Liver (tissue), 9 donors: ENCODE results near the gene INPP4B. TPM values are rescaled to one million over a fixed set of nuclear protein-coding genes. Genes with fewer than 3 reads are reported as not detected.

Experiments
- DNase-seq: peaks from one replicate; pipeline ENCODE4 v3.0.0-alpha.2; 2017; ENCODE audit warnings: low spot score
- H3K27ac ChIP-seq, 2 donors: one replicate each; pipeline ENCODE4 v1.7.0; 2013; ENCODE audit warnings: inconsistent platforms in 2 of 2, low read length in 2 of 2, control low read depth in 1 of 2, low read depth in 1 of 2, mild to moderate bottlenecking in 1 of 2
- H3K27me3 ChIP-seq, 4 donors: one replicate each; pipeline versions ENCODE4 v1.6.1 to v1.7.0; 2013; ENCODE audit warnings: low read length in 3 of 4, inconsistent platforms in 1 of 4, mild to moderate bottlenecking in 1 of 4, moderate library complexity in 1 of 4; ENCODE audit not compliant: control insufficient read depth in 4 of 4, insufficient read depth in 4 of 4
- H3K36me3 ChIP-seq, 4 donors: one replicate each; pipeline versions ENCODE4 v1.6.1 to v1.7.0; 2013; ENCODE audit warnings: low read length in 3 of 4, mild to moderate bottlenecking in 3 of 4, low read depth in 1 of 4, moderate library complexity in 1 of 4; ENCODE audit not compliant: control insufficient read depth in 4 of 4, insufficient read depth in 3 of 4
- H3K4me1 ChIP-seq, 4 donors: one replicate each; pipeline versions ENCODE4 v1.6.1 to v1.7.0; 2013; ENCODE audit warnings: low read length in 3 of 4, mild to moderate bottlenecking in 3 of 4, moderate library complexity in 1 of 4; ENCODE audit not compliant: control insufficient read depth in 4 of 4, insufficient read depth in 4 of 4
- H3K4me3 ChIP-seq, 3 donors: one replicate each; pipeline versions ENCODE4 v1.6.1 to v1.7.0; 2013; ENCODE audit warnings: low read length in 3 of 3, control low read depth in 1 of 3, low read depth in 1 of 3, mild to moderate bottlenecking in 1 of 3
- H3K9ac ChIP-seq, 2 donors: one replicate each; pipeline ENCODE4 v1.7.0; 2013; ENCODE audit warnings: low read length in 2 of 2, mild to moderate bottlenecking in 2 of 2, moderate library complexity in 2 of 2, control low read depth in 1 of 2, low read depth in 1 of 2
- H3K9me3 ChIP-seq, 4 donors: one replicate each; pipeline versions ENCODE4 v1.6.1 to v1.7.0; 2013; ENCODE audit warnings: low read length in 3 of 4; ENCODE audit not compliant: control insufficient read depth in 4 of 4
- CTCF ChIP-seq: fragments of 150-350 bp; IDR thresholded peaks from 2 replicates; pipeline ENCODE4 v1.5.1; 2017; ENCODE audit warnings: improper control_type of control experiment, low read depth, low read length; ENCODE audit not compliant: missing input control
- FOXA1 ChIP-seq: IDR thresholded peaks from 2 replicates; pipeline ENCODE4 v1.6.1; 2016; ENCODE audit warnings: antibody characterized with exemption
- FOXA2 ChIP-seq: IDR thresholded peaks from 2 replicates; pipeline ENCODE4 v1.6.1; 2016; ENCODE audit warnings: antibody characterized with exemption
- GABPA ChIP-seq, 2 donors: IDR thresholded peaks in 1 of 2; conservative IDR thresholded peaks in 1 of 2; 2 replicates each; pipeline ENCODE4 v1.6.1; 2016; ENCODE audit warnings: antibody characterized with exemption in 2 of 2, mild to moderate bottlenecking in 1 of 2, moderate library complexity in 1 of 2
- HNF4A ChIP-seq, 2 donors: conservative IDR thresholded peaks; 2 replicates each; pipeline ENCODE4 v1.6.1; 2016; ENCODE audit warnings: antibody characterized with exemption in 2 of 2, mild to moderate bottlenecking in 2 of 2
- HNF4G ChIP-seq: IDR thresholded peaks from 2 replicates; pipeline ENCODE4 v1.6.1; 2016; ENCODE audit warnings: antibody characterized with exemption
- NR2F2 ChIP-seq: IDR thresholded peaks from 2 replicates; pipeline ENCODE4 v1.6.1; 2016; ENCODE audit warnings: antibody characterized with exemption
- RAD21 ChIP-seq, 2 donors: IDR thresholded peaks; 2 replicates each; pipeline ENCODE4 v1.6.1; 2016; ENCODE audit warnings: antibody characterized with exemption in 2 of 2, mild to moderate bottlenecking in 2 of 2
- SP1 ChIP-seq: IDR thresholded peaks from 2 replicates; pipeline ENCODE4 v1.6.1; 2018; ENCODE audit warnings: antibody characterized with exemption, mild to moderate bottlenecking
- ZBTB33 ChIP-seq: IDR thresholded peaks from 2 replicates; pipeline ENCODE4 v1.6.1; 2016; ENCODE audit warnings: antibody characterized with exemption
- WGBS: extraction: QIAGEN DNeasy Blood & Tissue Kit; methylation state at CpG from one replicate; pipeline ENCODE4 v1.1.7; 2013; 5-methylcytosine and 5-hydroxymethylcytosine counted together
- polyA plus RNA-seq, 2 donors: library from polyadenylated mRNA; stranded (reverse) in 1 of 2; unstranded in 1 of 2; fragments of 200-250 nt in 1 of 2; fragments of >200 nt in 1 of 2; fragmentation: Nextera tagmentation in 1 of 2; extraction: Ambion mirVana in 1 of 2; gene quantifications; one replicate each; pipeline versions ENCODE4 v1.2.1 to v1.2.3, GENCODE V29; 2013 to 2015
- total RNA-seq, 2 donors: library from RNA; depleted of rRNA; stranded (reverse); fragments of >200 nt; gene quantifications; one replicate each; pipeline ENCODE4 v1.2.3, GENCODE V29; 2014
- donor health status: healthy.
- donor health status: healthy.
- donor health status: healthy.
- donor health status: healthy.
- donor health status: healthy.

The INPP4B gene
- total and polyA plus RNA-seq, 4 donors: 0.43 to 2.8 (median 1.6) TPM

GRCh38 chr4:142637614-142638013, 208.5 kb downstream of the INPP4B start:
- Histone ChIP-seq H3K4me3 (no peak overlapping the region), H3K36me3 (no peaks in the 10 kb centered on the region), H3K27ac (no peak overlapping the region), H3K9me3 (no peaks in the 10 kb centered on the region), H3K27me3 (no peaks in the 10 kb centered on the region), H3K4me1 (no peaks in the 10 kb centered on the region), H3K9ac (no peak overlapping the region)
- WGBS: 92% methylated on average over 2 of the region's 2 CpGs
- DNase-seq: no peak
- TF ChIP-seq CTCF: no peak

GRCh38 chr4:142631836-142632235, 214.3 kb downstream of the INPP4B start:
- Histone ChIP-seq H3K4me1 (no peaks in the 10 kb centered on the region), H3K27me3 (no peaks in the 10 kb centered on the region), H3K9ac (no peak overlapping the region), H3K36me3 (no peaks in the 10 kb centered on the region), H3K4me3 (no peak overlapping the region), H3K9me3 (peaks cover 0 to 4% (median 2%) of the 10 kb centered on the region in 4 donors), H3K27ac (no peak overlapping the region)
- no peak for DNase-seq
- no peak for TF ChIP-seq FOXA2
- TF ChIP-seq SP1: no peak
- TF ChIP-seq GABPA (IDR thresholded peaks at IDR 0.05 in 1 of 2, conservative IDR thresholded peaks at IDR 0.05 in 1 of 2): no peak
- no peak for TF ChIP-seq HNF4A (conservative IDR thresholded peaks at IDR 0.05)
- no peak for TF ChIP-seq FOXA1
- TF ChIP-seq CTCF: no peak
- WGBS: 74% methylated on average over 2 of the region's 2 CpGs

- Histone ChIP-seq H3K4me1 (no peaks in the 10 kb centered on the region), H3K36me3 (no peaks in the 10 kb centered on the region), H3K9ac (no peak overlapping the region), H3K27ac (no peak overlapping the region), H3K27me3 (no peaks in the 10 kb centered on the region), H3K9me3 (peaks cover 0 to 2% (median 0%) of the 10 kb centered on the region in 4 donors), H3K4me3 (no peak overlapping the region)
- WGBS: 65% methylated on average over 2 of the region's 2 CpGs
- TF ChIP-seq HNF4G: no peak
- TF ChIP-seq NR2F2: no peak
- TF ChIP-seq RAD21 (IDR thresholded peaks at IDR 0.05): no peak
- TF ChIP-seq FOXA1: no peak
- no peak for TF ChIP-seq HNF4A (conservative IDR thresholded peaks at IDR 0.05)
- no peak for TF ChIP-seq ZBTB33
- no peak for DNase-seq
These were observed 230.8 kb downstream of the INPP4B start for GRCh38 chr4:142615324-142615665.
